ENCODE measurements around the gene CETP.

DNA sequence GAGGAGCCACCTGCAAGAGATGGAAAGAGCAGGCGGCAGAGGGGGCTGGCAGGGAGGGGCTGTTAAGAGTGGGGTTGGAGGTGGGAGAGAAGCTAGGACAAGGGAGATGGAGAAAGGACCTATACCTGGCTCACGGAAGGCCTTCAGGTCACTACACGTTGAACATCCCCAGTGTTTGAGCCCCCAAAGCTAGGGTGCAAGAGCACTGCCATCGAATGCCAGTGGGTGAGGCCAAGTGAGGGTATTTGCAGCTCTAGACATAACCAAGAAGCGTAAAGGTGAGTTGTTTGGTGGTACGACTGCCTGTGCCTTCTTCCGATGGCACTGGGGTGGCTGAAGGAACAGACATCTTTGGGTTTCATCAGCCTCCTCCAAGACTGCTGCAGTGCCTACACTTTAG, 46.9 kb upstream of the CETP start:
- TF ChIP-seq, protein P1, sequence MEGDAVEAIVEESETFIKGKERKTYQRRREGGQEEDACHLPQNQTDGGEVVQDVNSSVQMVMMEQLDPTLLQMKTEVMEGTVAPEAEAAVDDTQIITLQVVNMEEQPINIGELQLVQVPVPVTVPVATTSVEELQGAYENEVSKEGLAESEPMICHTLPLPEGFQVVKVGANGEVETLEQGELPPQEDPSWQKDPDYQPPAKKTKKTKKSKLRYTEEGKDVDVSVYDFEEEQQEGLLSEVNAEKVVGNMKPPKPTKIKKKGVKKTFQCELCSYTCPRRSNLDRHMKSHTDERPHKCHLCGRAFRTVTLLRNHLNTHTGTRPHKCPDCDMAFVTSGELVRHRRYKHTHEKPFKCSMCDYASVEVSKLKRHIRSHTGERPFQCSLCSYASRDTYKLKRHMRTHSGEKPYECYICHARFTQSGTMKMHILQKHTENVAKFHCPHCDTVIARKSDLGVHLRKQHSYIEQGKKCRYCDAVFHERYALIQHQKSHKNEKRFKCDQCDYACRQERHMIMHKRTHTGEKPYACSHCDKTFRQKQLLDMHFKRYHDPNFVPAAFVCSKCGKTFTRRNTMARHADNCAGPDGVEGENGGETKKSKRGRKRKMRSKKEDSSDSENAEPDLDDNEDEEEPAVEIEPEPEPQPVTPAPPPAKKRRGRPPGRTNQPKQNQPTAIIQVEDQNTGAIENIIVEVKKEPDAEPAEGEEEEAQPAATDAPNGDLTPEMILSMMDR (optimal IDR thresholded peaks at IDR 0.05 in 1 of 3, IDR thresholded peaks at IDR 0.05 in 1 of 3, conservative IDR thresholded peaks at IDR 0.05 in 1 of 3; ENCODE audit: extremely low read depth in 1 of 3, insufficient read depth in 2 of 3, low read length in 3 of 3) = no peak
- TF ChIP-seq EZH2 (IDR thresholded peaks at IDR 0.05; ENCODE audit: low read length) = no peak
